ENCODE results near the gene OR7G1.

DNA sequence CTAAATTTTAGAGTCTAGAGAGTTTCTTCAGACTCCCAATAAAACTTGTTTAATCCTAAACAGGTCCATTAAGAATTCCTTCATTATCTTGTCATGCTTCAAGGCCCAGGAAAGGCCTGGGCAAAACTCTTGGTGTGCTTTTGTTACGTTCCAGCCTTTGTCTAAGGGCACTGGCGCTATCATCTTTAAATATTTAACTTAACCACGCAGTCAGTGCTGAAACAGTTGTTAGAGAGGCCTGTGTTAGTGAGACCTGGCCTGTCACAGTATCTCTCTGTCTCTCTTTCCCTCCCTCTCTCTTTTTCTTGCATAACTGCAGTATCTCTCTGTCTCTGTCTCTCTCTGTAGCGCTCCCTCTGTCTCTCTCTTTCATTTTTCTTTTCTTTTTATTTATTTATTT, 36.9 kb downstream of the OR7G1 start:
- TF ChIP-seq CTCF (IDR thresholded peaks at IDR 0.05) (no peak), POLR2A (IDR thresholded peaks at IDR 0.05) (no peak)
